Neural cell (in vitro differentiated cells): ENCODE results near the gene PKNOX2. TPM values are rescaled to one million over a fixed set of nuclear protein-coding genes. Genes with fewer than 3 reads are reported as not detected.

ENCODE experiments used
- H2AFZ ChIP-seq: fragments of 200-600, 300-800 bp; sonication (generic), shearing (Covaris generic); 2 replicates; pipeline ENCODE4 v1.6.0; 2014; ENCODE audit warnings: low read depth, mild to moderate bottlenecking, antibody characterized with exemption, low read length, moderate library complexity
- H3F3A ChIP-seq: fragments of 200-600 bp; shearing (Covaris generic); 2 replicates; pipeline ENCODE4 v1.6.1; 2016; ENCODE audit warnings: mild to moderate bottlenecking, moderate library complexity, mixed read lengths, antibody characterized with exemption, low read length; ENCODE audit not compliant: insufficient read depth, poor library complexity, severe bottlenecking
- H3K27ac ChIP-seq: fragments of 200-600, 300-800 bp; sonication (generic), shearing (Covaris generic); 2 replicates; pipeline ENCODE4 v1.5.1; 2014; ENCODE audit warnings: mild to moderate bottlenecking, low read length, moderate library complexity
- H3K27me3 ChIP-seq: fragments of 300-800, 200-600 bp; sonication (generic), shearing (Covaris generic); 2 replicates; pipeline ENCODE4 v1.6.0; 2014; ENCODE audit warnings: mild to moderate bottlenecking, low read depth, low read length, moderate library complexity; ENCODE audit not compliant: insufficient read depth
- H3K36me3 ChIP-seq: fragments of 300-800, 200-600 bp; sonication (generic), shearing (Covaris generic); 2 replicates; pipeline ENCODE4 v1.5.1; 2014; ENCODE audit warnings: mild to moderate bottlenecking, antibody characterized with exemption, low read length, moderate library complexity; ENCODE audit not compliant: insufficient read depth
- H3K4me2 ChIP-seq: fragments of 300-800, 200-600 bp; sonication (generic), shearing (Covaris generic); 2 replicates; pipeline ENCODE4 v1.6.0; 2014; ENCODE audit warnings: mild to moderate bottlenecking, low read length
- H3K4me3 ChIP-seq: fragments of 300-800, 200-600 bp; sonication (generic), shearing (Covaris generic); 2 replicates; pipeline ENCODE4 v1.5.1; 2014; ENCODE audit warnings: mild to moderate bottlenecking, low read length, moderate library complexity
- H3K79me2 ChIP-seq: fragments of 200-600 bp; shearing (Covaris generic); replicated peaks from 2 replicates; pipeline ENCODE4 v1.6.0; 2014; ENCODE audit warnings: mild to moderate bottlenecking, low read length, moderate library complexity; ENCODE audit not compliant: insufficient read depth
- H3K9ac ChIP-seq: fragments of 300-800, 200-600 bp; sonication (generic), shearing (Covaris generic); 2 replicates; pipeline ENCODE4 v1.6.1; 2016; ENCODE audit warnings: mild to moderate bottlenecking, low read length, mixed read lengths
- H3K9me2 ChIP-seq: fragments of 200-600 bp; shearing (Covaris generic); 2 replicates; pipeline ENCODE4 v1.6.1; 2016; ENCODE audit warnings: mild to moderate bottlenecking, low read length, mixed read lengths; ENCODE audit not compliant: insufficient read depth
- H3K9me3 ChIP-seq: fragments of 200-600, 300-800 bp; sonication (generic), shearing (Covaris generic); 2 replicates; pipeline ENCODE4 v1.6.1; 2016; ENCODE audit warnings: mild to moderate bottlenecking, mixed run types, low read length, moderate library complexity, mixed read lengths
- H4K20me1 ChIP-seq: fragments of 200-600 bp; shearing (Covaris generic); 2 replicates; pipeline ENCODE4 v1.6.1; 2016; ENCODE audit warnings: mild to moderate bottlenecking, mixed run types; ENCODE audit not compliant: insufficient read depth
- CTCF ChIP-seq: fragments of 450-650 bp; IDR thresholded peaks from 2 replicates; pipeline ENCODE4 v1.5.1; 2014; ENCODE audit warnings: antibody characterized with exemption, mild to moderate bottlenecking, moderate library complexity; ENCODE audit not compliant: poor library complexity, severe bottlenecking
- EP300 ChIP-seq: fragments of 450-650 bp; conservative IDR thresholded peaks from 2 replicates; pipeline ENCODE4 v1.6.1; 2014; ENCODE audit warnings: antibody characterized with exemption, mild to moderate bottlenecking, moderate library complexity; ENCODE audit not compliant: poor library complexity, severe bottlenecking
- EZH2 ChIP-seq: fragments of 200-600, 300-800 bp; shearing (Covaris generic), sonication (generic); IDR thresholded peaks from 2 replicates; pipeline ENCODE4 v1.6.1; 2014; ENCODE audit warnings: antibody characterized with exemption, low read length, borderline replicate concordance, mild to moderate bottlenecking; ENCODE audit not compliant: insufficient read depth, poor library complexity, severe bottlenecking
- MXI1 ChIP-seq: fragments of 450-650 bp; conservative IDR thresholded peaks from 2 replicates; pipeline ENCODE4 v1.6.1; 2014; ENCODE audit warnings: antibody characterized with exemption, mild to moderate bottlenecking; ENCODE audit not compliant: poor library complexity, severe bottlenecking
- POLR2AphosphoS5 ChIP-seq: IDR thresholded peaks from 2 replicates; pipeline ENCODE4 v1.6.1; 2012
- RAD21 ChIP-seq: fragments of 450-650 bp; conservative IDR thresholded peaks from 2 replicates; pipeline ENCODE4 v1.6.1; 2014; ENCODE audit warnings: antibody characterized with exemption, mild to moderate bottlenecking, moderate library complexity
- REST ChIP-seq: IDR thresholded peaks from 2 replicates; pipeline ENCODE4 v1.6.1; 2012; ENCODE audit warnings: borderline replicate concordance
- SMC3 ChIP-seq: fragments of 450-650 bp; conservative IDR thresholded peaks from 2 replicates; pipeline ENCODE4 v1.6.1; 2014; ENCODE audit warnings: antibody characterized with exemption, mild to moderate bottlenecking, moderate library complexity; ENCODE audit not compliant: poor library complexity
- TAF1 ChIP-seq: IDR thresholded peaks from 2 replicates; pipeline ENCODE4 v1.6.1; 2012; ENCODE audit warnings: low read depth
- polyA plus RNA-seq: library from polyadenylated mRNA; depleted of rRNA; stranded (reverse); fragments of >200 nt; gene quantifications from 2 replicates; pipeline ENCODE4 v1.2.3, GENCODE V29; 2014

Gene PKNOX2
- polyA plus RNA-seq, 1 donor from 2014 or later = 0.99 TPM

GRCh38 chr11:125155767-125156166 lies 8.8 kb upstream of the PKNOX2 start:
- no peak for TF ChIP-seq RAD21
- TF ChIP-seq MXI1 = no peak
- no peak for TF ChIP-seq EZH2
- no peak for TF ChIP-seq POLR2AphosphoS5
- TF ChIP-seq EP300 = no peak
- TF ChIP-seq SMC3 = no peak
- no peaks in the 10 kb centered on the region for H3K79me2 ChIP-seq
- no peaks in the 10 kb centered on the region for H3F3A ChIP-seq
- no peaks in the 10 kb centered on the region for H3K36me3 ChIP-seq
- H3K4me2 ChIP-seq = no peak overlapping the region
- H2AFZ ChIP-seq = no peak overlapping the region
- no peaks in the 10 kb centered on the region for H3K27me3 ChIP-seq
- no peak overlapping the region for H3K4me3 ChIP-seq
- H3K9me3 ChIP-seq = no peaks in the 10 kb centered on the region
- H3K9me2 ChIP-seq = no peaks in the 10 kb centered on the region
- H3K9ac ChIP-seq = no peak overlapping the region
- H4K20me1 ChIP-seq = no peaks in the 10 kb centered on the region
- no peak overlapping the region for H3K27ac ChIP-seq

- Histone ChIP-seq H3K27me3 (no peaks in the 10 kb centered on the region), H3K9me2 (no peaks in the 10 kb centered on the region), H3K79me2 (no peaks in the 10 kb centered on the region), H3K4me2 (no peak overlapping the region), H4K20me1 (no peaks in the 10 kb centered on the region), H2AFZ (no peak overlapping the region), H3K36me3 (no peaks in the 10 kb centered on the region), H3K9me3 (no peaks in the 10 kb centered on the region), H3K4me3 (no peak overlapping the region), H3K27ac (no peak overlapping the region), H3K9ac (no peak overlapping the region), H3F3A (no peaks in the 10 kb centered on the region)
- no peak for TF ChIP-seq TAF1
- TF ChIP-seq SMC3 = no peak
- TF ChIP-seq EZH2 = no peak
- no peak for TF ChIP-seq REST
- no peak for TF ChIP-seq POLR2AphosphoS5
- no peak for TF ChIP-seq RAD21
Observed at GRCh38 chr11:125156346-125157117, 8.0 kb upstream of the PKNOX2 start.

GRCh38 chr11:125157118-125157733 lies 7.3 kb upstream of the PKNOX2 start:
- no peak overlapping the region for H3K4me3 ChIP-seq
- no peaks in the 10 kb centered on the region for H3F3A ChIP-seq
- H3K9ac ChIP-seq = no peak overlapping the region
- no peak overlapping the region for H3K4me2 ChIP-seq
- H3K36me3 ChIP-seq = no peaks in the 10 kb centered on the region
- no peaks in the 10 kb centered on the region for H3K9me3 ChIP-seq
- no peaks in the 10 kb centered on the region for H3K27me3 ChIP-seq
- no peak for TF ChIP-seq CTCF
- TF ChIP-seq EP300 = no peak
- no peak for TF ChIP-seq TAF1
- no peak for TF ChIP-seq EZH2
- TF ChIP-seq REST = no peak
- TF ChIP-seq SMC3 = no peak
- TF ChIP-seq RAD21 = no peak
- H3K27ac ChIP-seq = no peak overlapping the region
- no peaks in the 10 kb centered on the region for H3K9me2 ChIP-seq
- H3K79me2 ChIP-seq = no peaks in the 10 kb centered on the region
- no peak overlapping the region for H2AFZ ChIP-seq
- H4K20me1 ChIP-seq = no peaks in the 10 kb centered on the region
